GM19372 (cell line): ENCODE results near the gene CD14.
"Not testable (repeated sequence)": the region's sequence is repeated elsewhere in the genome, so short reads cannot be mapped to it uniquely, and the experiment has no call there.

ENCODE experiments used
- ATAC-seq: cut with Tn5 transposase; IDR thresholded peaks from one replicate; pipeline ENCODE4 v1.9.1; 2021; ENCODE audit warnings: mild to moderate bottlenecking, low read depth, moderate library complexity; ENCODE audit not compliant: unreplicated experiment

Gene CD14

GRCh38 chr5:140633021-140633471 lies at the start of gene CD14:
Gene CD14 (minus strand): TSS chr5:140633175. CDS start chr5:140633071, 104 bp downstream.
- ATAC-seq, result no peak

GRCh38 chr5:140678993-140679392 lies 46.0 kb upstream of the CD14 start:
- no peak for ATAC-seq

- no peak for ATAC-seq
Measured at GRCh38 chr5:140677947-140678346, 45.0 kb upstream of the CD14 start.

GRCh38 chr5:140674629-140675028 lies 41.7 kb upstream of the CD14 start:
- ATAC-seq, result no peak

- no peak for ATAC-seq
Measured at GRCh38 chr5:140674211-140674610, 41.2 kb upstream of the CD14 start.

GRCh38 chr5:140673187-140673976 lies 40.4 kb upstream of the CD14 start, which contains the start of gene DND1:
Gene DND1 (minus strand): TSS chr5:140673576. CDS start chr5:140673542, 34 bp downstream.
- no peak for ATAC-seq

- no peak for ATAC-seq
Measured at GRCh38 chr5:140672455-140673186, 39.6 kb upstream of the CD14 start.

- no peak for ATAC-seq
Measured at GRCh38 chr5:140671472-140672125, 38.6 kb upstream of the CD14 start.

- not testable (repeated sequence) for ATAC-seq
Measured at GRCh38 chr5:140671035-140671434, 38.1 kb upstream of the CD14 start.

- peak; percentile 97 for ATAC-seq
Measured at GRCh38 chr5:140664359-140665119, 31.6 kb upstream of the CD14 start, which contains the start of gene WDR55. Gene WDR55 (plus strand): TSS chr5:140664904. CDS start chr5:140664913, 9 bp downstream.

- no peak for ATAC-seq
Measured at GRCh38 chr5:140664030-140664358, 31.0 kb upstream of the CD14 start.

GRCh38 chr5:140660371-140660770 lies 27.4 kb upstream of the CD14 start:
- ATAC-seq, result not testable (repeated sequence)

- no peak for ATAC-seq
Measured at GRCh38 chr5:140658870-140659269, 25.9 kb upstream of the CD14 start.

GRCh38 chr5:140647042-140647419 lies 14.1 kb upstream of the CD14 start:
- ATAC-seq, result peak; percentile 33

- ATAC-seq, result no peak
Measured at GRCh38 chr5:140642718-140643117, 9.7 kb upstream of the CD14 start.

GRCh38 chr5:140641716-140642115 lies 8.7 kb upstream of the CD14 start:
- ATAC-seq, result no peak

- peak; percentile 94 for ATAC-seq
Measured at GRCh38 chr5:140639148-140639981, 6.4 kb upstream of the CD14 start, which contains the start of gene TMCO6. Gene TMCO6 (plus strand): TSS chr5:140639451. CDS start chr5:140639528, 77 bp downstream.

- not testable (repeated sequence) for ATAC-seq
Measured at GRCh38 chr5:140638898-140639147, 5.8 kb upstream of the CD14 start.

GRCh38 chr5:140637371-140638100 lies 4.6 kb upstream of the CD14 start:
- no peak for ATAC-seq
